NCI-H2196 (cell line): ENCODE results near the gene ADAMTS6.
"Not testable (repeated sequence)": the region's sequence is repeated elsewhere in the genome, so short reads cannot be mapped to it uniquely, and the experiment has no call there.

Source experiments
- DNase-seq: peaks from one replicate; lab custom pipeline; 2025; ENCODE audit not compliant: unreplicated experiment; lab: John Stamatoyannopoulos, UW

ADAMTS6 gene

DNA sequence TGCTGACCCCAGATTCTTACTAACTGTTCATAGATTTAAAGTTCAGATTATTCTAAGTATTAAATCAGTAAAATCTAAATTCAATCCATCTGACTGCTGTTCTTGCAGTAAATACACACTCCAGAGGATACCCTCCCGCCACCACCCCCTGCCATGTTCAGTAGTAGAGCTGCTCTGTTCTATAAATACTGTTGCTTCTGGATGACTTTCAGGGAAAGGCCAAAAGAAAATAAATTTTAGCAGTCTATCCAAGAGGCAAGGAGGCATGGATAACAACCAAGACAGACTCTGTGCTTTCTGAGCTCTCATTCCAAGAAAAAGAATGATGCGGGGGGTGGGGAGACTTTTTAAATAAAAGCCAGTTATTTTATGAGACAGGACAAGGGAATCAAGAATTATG, 115.1 kb downstream of the ADAMTS6 start:
- DNase-seq, result no peak

- no peak for DNase-seq
These were observed 116.8 kb downstream of the ADAMTS6 start for GRCh38 chr5:65364907-65365306.

- DNase-seq, result no peak
These were observed 118.2 kb downstream of the ADAMTS6 start for GRCh38 chr5:65363499-65363898.

- DNase-seq, result no peak
These were observed 121.7 kb downstream of the ADAMTS6 start for GRCh38 chr5:65359981-65360380.

DNA sequence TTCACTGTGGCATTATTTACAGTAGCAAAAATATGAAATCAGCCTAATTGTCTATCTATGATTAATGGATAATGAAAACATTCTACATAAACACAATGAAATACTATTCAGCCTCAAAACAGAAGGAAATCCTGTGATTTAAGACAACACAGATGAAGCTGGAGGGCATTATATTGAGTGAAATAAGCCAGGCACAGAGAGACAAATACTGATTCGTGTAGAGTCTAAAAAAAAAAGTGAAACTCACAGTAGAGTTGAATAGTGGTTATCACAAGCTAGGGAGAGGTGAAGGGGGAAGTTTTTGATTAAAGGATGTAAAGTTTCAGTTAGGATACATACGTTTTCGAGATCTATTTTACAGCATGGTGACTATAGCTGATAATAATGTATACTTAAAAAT, 122.2 kb downstream of the ADAMTS6 start:
- DNase-seq, result no peak

GRCh38 chr5:65356274-65356673, 125.4 kb downstream of the ADAMTS6 start:
- no peak for DNase-seq

DNA sequence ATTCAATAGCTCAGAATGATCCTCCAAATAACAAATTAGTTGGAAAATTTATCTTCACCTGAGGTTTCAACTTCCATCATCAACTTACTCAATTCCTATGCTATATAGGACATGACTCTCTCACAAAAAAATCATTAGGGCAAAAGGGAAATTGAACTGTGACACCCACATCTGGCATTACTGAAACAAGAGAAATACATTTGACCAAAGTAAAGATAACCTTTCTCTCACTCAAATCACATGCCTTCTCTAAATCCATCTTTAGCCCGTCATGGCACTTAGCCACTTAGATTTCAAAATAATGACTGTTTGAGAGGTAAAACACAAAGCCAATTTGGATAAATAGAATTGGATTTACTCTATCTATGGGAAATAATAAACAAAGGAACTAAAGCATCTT, 126.4 kb downstream of the ADAMTS6 start:
- DNase-seq, result no peak

DNA sequence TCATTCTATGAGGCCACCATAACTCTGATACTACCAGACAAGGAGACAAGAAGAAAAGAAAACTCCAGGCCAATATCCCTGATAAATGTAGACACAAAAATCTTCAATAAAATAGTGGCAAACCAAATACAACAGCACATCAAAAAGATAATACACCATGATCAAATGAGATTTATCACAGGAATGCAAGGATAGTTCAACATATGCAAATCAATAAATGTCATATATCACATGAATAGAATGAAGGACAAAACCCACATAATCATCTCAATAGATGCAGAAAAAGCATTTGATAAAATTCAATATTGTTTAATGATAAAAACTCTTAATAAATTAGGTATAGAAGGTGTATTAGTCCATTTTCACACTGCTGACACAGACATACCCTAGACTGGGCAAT, 139.9 kb downstream of the ADAMTS6 start:
- DNase-seq, result no peak

- DNase-seq, result no peak
These were observed 143.0 kb downstream of the ADAMTS6 start for GRCh38 chr5:65338606-65339151.

DNA sequence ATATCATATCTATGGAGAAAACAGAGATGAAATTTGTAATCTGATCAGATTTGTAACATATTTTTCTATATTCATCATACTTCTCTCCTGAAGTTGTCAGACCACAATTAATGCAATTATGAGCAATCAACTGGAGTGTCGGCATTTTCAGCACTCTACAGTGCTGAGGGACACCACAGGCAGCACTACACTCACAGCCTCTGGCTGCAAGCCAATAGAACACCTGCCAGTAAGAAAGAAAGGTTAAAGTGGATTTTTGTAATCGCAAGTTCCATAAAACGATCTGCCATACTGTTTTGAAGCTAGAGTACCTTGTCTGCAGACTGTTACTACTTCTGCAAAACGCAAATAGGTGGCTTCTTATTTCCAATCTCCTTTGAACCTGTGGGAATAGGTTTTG, 147.6 kb downstream of the ADAMTS6 start:
- no peak for DNase-seq

- no peak for DNase-seq
These were observed 149.1 kb downstream of the ADAMTS6 start for GRCh38 chr5:65332591-65332990.

GRCh38 chr5:65329266-65329665, 152.5 kb downstream of the ADAMTS6 start:
- no peak for DNase-seq

GRCh38 chr5:65327582-65327981, 154.1 kb downstream of the ADAMTS6 start:
- no peak for DNase-seq

- no peak for DNase-seq
These were observed 154.8 kb downstream of the ADAMTS6 start for GRCh38 chr5:65326922-65327321.

GRCh38 chr5:65324226-65324625, 157.5 kb downstream of the ADAMTS6 start:
- DNase-seq, result no peak

DNA sequence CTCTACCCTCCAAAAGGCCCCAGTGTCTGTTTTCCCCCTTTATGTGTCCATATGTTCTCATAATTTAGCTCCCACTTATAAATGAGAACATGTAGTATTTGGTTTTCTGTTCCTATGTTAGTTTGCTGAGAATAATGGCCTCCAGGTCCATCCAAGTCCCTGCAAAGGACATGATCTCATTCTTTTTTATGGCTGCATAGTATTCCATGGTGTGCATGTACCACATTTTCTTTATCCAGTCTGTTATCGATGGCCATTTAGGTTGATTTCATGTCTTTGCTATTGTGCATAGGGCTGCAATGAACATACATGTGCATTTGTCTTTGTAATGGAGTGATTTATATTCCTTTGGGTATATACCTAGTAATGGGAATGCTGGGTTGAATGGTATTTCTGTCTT, 161.0 kb downstream of the ADAMTS6 start:
- not testable (repeated sequence) for DNase-seq

DNA sequence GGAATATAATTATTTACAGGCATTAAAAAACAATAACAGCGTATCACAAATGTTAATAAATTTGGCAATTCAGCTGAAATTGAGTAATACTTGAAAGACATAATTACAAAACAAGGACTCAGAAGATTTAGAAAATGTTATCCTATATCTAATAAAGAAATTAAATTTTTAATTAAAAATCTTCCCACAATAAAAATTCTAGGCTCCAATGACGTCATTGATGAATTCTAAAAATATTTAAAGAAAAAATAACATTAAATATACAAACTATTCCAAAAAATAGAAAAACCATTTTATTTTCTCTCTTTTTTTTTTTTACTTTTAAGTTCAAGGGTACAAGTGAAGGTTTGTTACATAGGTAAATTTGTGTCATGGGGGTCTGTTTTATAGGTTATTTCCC, 161.5 kb downstream of the ADAMTS6 start:
- DNase-seq, result no peak

DNA sequence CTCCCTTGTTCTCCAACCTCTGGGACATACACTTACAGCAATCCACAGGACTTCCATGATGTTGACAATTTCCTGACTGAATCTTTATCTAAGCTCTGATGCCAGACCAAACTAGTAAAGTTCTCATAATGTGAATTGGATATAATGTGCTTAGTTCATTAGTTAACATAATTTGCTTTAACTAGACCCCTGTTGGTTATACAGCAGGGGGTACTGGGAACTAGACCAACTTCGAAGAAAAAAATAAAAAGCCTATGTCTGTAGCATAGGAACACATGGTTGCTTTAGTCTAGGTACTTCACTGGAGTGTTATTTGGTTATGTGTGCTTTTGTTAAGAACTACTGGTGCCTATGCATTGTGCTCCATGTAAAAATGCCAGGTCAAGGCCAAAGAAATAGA, 173.8 kb downstream of the ADAMTS6 start:
- no peak for DNase-seq

DNA sequence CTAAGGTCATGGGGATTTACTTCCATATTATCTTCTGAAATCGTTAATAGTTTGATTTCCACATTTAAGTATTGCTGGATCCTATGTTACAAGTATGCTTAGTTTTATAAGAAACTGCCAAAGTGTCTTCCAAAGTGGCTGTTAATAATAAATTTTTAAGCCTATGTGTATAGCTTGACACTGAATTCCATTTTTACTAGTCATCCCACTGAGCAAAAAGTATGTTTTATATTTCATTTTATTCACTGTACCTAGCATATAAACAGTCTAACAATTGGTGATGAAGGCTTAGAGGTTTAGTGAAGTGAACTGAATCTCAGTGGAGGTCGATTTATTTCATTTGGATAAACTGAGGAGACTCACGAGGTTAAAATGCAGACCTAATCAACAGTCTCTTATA, 174.6 kb downstream of the ADAMTS6 start:
- DNase-seq, result no peak

DNA sequence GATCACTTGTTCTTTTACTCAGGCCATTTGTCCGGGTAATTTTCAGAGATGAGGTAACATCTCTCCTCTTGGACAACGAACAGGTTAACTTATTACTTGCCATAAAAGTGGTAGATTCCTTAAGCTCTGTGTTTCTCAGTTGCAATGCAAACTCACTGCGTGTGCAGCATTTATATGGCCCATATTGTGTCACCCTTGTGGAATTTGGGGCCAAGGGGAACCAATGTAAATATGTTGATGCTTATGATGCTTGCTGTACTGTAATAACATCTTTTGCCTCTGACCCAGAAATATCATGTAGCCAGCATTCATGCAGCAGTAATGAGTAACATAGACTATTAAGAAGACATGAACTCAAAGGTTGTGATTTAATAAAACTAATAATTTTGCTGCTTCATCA, 175.8 kb downstream of the ADAMTS6 start:
- no peak for DNase-seq

- DNase-seq, result no peak
These were observed 181.9 kb downstream of the ADAMTS6 start for GRCh38 chr5:65299861-65300260.

- DNase-seq, result no peak
These were observed 185.7 kb downstream of the ADAMTS6 start for GRCh38 chr5:65296067-65296466.

DNA sequence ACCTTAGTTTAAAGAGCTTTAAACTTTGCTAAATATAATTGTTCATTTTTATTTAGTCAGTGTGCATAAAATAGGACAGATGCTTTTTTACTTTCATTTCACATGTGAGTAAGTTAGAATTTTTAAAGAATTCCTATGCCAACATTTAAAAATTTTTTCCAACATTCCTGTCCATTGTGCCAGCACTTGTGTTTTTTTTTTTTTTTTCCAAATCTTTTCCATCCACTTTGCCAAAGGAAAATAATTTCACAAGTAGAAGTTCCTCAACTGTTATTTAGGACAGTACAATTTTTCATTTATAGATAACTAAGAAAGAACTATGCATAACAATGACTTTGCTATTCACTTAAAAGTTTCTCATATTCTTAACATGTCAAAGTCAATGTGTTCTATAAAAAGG, 189.5 kb downstream of the ADAMTS6 start:
- no peak for DNase-seq

GRCh38 chr5:65290677-65291076, 191.0 kb downstream of the ADAMTS6 start:
- DNase-seq, result no peak
